ENCODE results near the gene TRIP10. TPM values are rescaled to one million over a fixed set of nuclear protein-coding genes. Genes with fewer than 3 reads are reported as not detected.

The TRIP10 gene
- total and polyA plus RNA-seq, 2 of the 13 experiments (the other 11 are each of a cell fraction or from before 2014, with no cell fraction given) = 32.5 to 33.2 TPM

- TF ChIP-seq BCL3 (CRISPR knock-in tag; IDR thresholded peaks at IDR 0.05) (0 out of 2 replicates have a peak, but pooled peaks have one; percentile 10), MYPOP (CRISPR knock-in tag; IDR thresholded peaks at IDR 0.05) (no peak), FOXP4 (CRISPR knock-in tag; IDR thresholded peaks at IDR 0.05) (peak; percentile 59), ZNF687 (CRISPR knock-in tag; IDR thresholded peaks at IDR 0.05) (peak; percentile 90), ZNF382 (CRISPR knock-in tag; IDR thresholded peaks at IDR 0.05; ENCODE audit: borderline replicate concordance) (no peak), KLF12 (CRISPR knock-in tag; IDR thresholded peaks at IDR 0.05; ENCODE audit: borderline replicate concordance) (no peak), NR2F6 (IDR thresholded peaks at IDR 0.05) (0 out of 2 replicates have a peak, but pooled peaks have one; percentile 17), NR2F6 (CRISPR knock-in tag; IDR thresholded peaks at IDR 0.05) (peak; percentile 38; the same call in 1 of the 2 replicates), PATZ1 (CRISPR knock-in tag; IDR thresholded peaks at IDR 0.05) (peak; percentile 85; the same call in 1 of the 2 replicates), CBX5 (CRISPR knock-in tag; IDR thresholded peaks at IDR 0.05; ENCODE audit: borderline replicate concordance) (0 out of 2 replicates have a peak, but pooled peaks have one; percentile 24), ZNF280D (CRISPR knock-in tag; IDR thresholded peaks at IDR 0.05) (no peak), REL (CRISPR knock-in tag; conservative IDR thresholded peaks at IDR 0.05) (no peak), RBM39 (IDR thresholded peaks at IDR 0.05; ENCODE audit: low read depth, low read length, poor library complexity, severe bottlenecking) (peak; percentile 43), HMG20A (CRISPR knock-in tag; IDR thresholded peaks at IDR 0.05; ENCODE audit: borderline replicate concordance) (peak; percentile 33; the same call in 1 of the 2 replicates)
Observed at GRCh38 chr19:6734096-6734696, 5.3 kb upstream of the TRIP10 start (continued).

Measured in HepG2 (cell line).